IPS-18a (cell line): ENCODE data around the gene GAPDH.

ENCODE experiments used
- H3K27ac ChIP-seq: one replicate; pipeline ENCODE4 v1.5.1; 2013; ENCODE audit warnings: low read length
- H3K27me3 ChIP-seq: one replicate; pipeline ENCODE4 v1.6.1; 2013; ENCODE audit warnings: mild to moderate bottlenecking, low read length; ENCODE audit not compliant: control insufficient read depth, insufficient read depth
- H3K36me3 ChIP-seq: one replicate; pipeline ENCODE4 v1.6.1; 2013; ENCODE audit warnings: low read depth, low read length; ENCODE audit not compliant: control insufficient read depth
- H3K4me1 ChIP-seq: one replicate; pipeline ENCODE4 v1.6.1; 2013; ENCODE audit warnings: low read depth, low read length; ENCODE audit not compliant: control insufficient read depth
- H3K4me3 ChIP-seq: one replicate; pipeline ENCODE4 v1.5.1; 2013; ENCODE audit warnings: low read length
- H3K9ac ChIP-seq: one replicate; pipeline ENCODE4 v1.6.1; 2013; ENCODE audit warnings: mild to moderate bottlenecking, low read length, moderate library complexity
- H3K9me3 ChIP-seq: one replicate; pipeline ENCODE4 v1.6.1; 2013; ENCODE audit warnings: low read depth, low read length; ENCODE audit not compliant: control insufficient read depth

The GAPDH gene

DNA sequence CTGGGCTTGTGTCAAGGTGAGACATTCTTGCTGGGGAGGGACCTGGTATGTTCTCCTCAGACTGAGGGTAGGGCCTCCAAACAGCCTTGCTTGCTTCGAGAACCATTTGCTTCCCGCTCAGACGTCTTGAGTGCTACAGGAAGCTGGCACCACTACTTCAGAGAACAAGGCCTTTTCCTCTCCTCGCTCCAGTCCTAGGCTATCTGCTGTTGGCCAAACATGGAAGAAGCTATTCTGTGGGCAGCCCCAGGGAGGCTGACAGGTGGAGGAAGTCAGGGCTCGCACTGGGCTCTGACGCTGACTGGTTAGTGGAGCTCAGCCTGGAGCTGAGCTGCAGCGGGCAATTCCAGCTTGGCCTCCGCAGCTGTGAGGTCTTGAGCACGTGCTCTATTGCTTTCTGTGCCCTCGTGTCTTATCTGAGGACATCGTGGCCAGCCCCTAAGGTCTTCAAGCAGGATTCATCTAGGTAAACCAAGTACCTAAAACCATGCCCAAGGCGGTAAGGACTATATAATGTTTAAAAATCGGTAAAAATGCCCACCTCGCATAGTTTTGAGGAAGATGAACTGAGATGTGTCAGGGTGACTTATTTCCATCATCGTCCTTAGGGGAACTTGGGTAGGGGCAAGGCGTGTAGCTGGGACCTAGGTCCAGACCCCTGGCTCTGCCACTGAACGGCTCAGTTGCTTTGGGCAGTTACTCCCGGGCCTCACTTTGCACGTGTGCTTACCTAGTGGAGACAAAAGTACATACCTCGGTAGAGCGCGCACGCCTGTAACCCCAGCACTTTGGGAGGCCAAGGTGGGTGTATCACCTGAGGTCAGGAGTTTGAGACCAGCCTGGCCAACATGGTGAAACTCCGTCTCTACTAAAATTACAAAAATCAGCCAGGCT lies 4.3 kb downstream of the GAPDH start:
- Histone ChIP-seq H3K4me1 (peaks cover 16% of the 10 kb centered on the region), H3K27me3 (no peaks in the 10 kb centered on the region), H3K36me3 (peaks cover 38% of the 10 kb centered on the region), H3K4me3 (no peak overlapping the region), H3K27ac (no peak overlapping the region), H3K9ac (no peak overlapping the region), H3K9me3 (no peaks in the 10 kb centered on the region)

- no peak overlapping the region for H3K4me3 ChIP-seq
- H3K9ac ChIP-seq = no peak overlapping the region
- peaks cover 16% of the 10 kb centered on the region for H3K4me1 ChIP-seq
- H3K27ac ChIP-seq = no peak overlapping the region
- peaks cover 38% of the 10 kb centered on the region for H3K36me3 ChIP-seq
- H3K9me3 ChIP-seq = no peaks in the 10 kb centered on the region
- H3K27me3 ChIP-seq = no peaks in the 10 kb centered on the region
Observed at GRCh38 chr12:6539314-6539682, 5.0 kb downstream of the GAPDH start.

- H3K9me3 ChIP-seq = no peaks in the 10 kb centered on the region
- H3K4me1 ChIP-seq = peaks cover 16% of the 10 kb centered on the region
- H3K36me3 ChIP-seq = peaks cover 42% of the 10 kb centered on the region
- no peaks in the 10 kb centered on the region for H3K27me3 ChIP-seq
- H3K9ac ChIP-seq = no peak overlapping the region
- H3K4me3 ChIP-seq = no peak overlapping the region
- no peak overlapping the region for H3K27ac ChIP-seq
Observed at GRCh38 chr12:6539707-6540134, 5.4 kb downstream of the GAPDH start.

GRCh38 chr12:6540181-6540877 lies 6.0 kb downstream of the GAPDH start:
- Histone ChIP-seq H3K9me3 (no peaks in the 10 kb centered on the region), H3K4me1 (peaks cover 16% of the 10 kb centered on the region), H3K36me3 (peaks cover 39% of the 10 kb centered on the region), H3K9ac (no peak overlapping the region), H3K4me3 (no peak overlapping the region), H3K27me3 (no peaks in the 10 kb centered on the region), H3K27ac (no peak overlapping the region)

GRCh38 chr12:6541371-6542165 lies 7.3 kb downstream of the GAPDH start:
- Histone ChIP-seq H3K4me1 (peaks cover 12% of the 10 kb centered on the region), H3K9me3 (no peaks in the 10 kb centered on the region), H3K27ac (no peak overlapping the region), H3K4me3 (no peak overlapping the region), H3K36me3 (peaks cover 30% of the 10 kb centered on the region), H3K27me3 (no peaks in the 10 kb centered on the region), H3K9ac (no peak overlapping the region)

- Histone ChIP-seq H3K9me3 (no peaks in the 10 kb centered on the region), H3K27ac (no peak overlapping the region), H3K27me3 (no peaks in the 10 kb centered on the region), H3K9ac (no peak overlapping the region), H3K36me3 (peaks cover 25% of the 10 kb centered on the region), H3K4me3 (no peak overlapping the region), H3K4me1 (peaks cover 12% of the 10 kb centered on the region)
Observed at GRCh38 chr12:6542209-6543009, 8.1 kb downstream of the GAPDH start.

- Histone ChIP-seq H3K9ac (no peak overlapping the region), H3K36me3 (peaks cover 23% of the 10 kb centered on the region), H3K27me3 (no peaks in the 10 kb centered on the region), H3K27ac (no peak overlapping the region), H3K4me1 (peaks cover 2% of the 10 kb centered on the region), H3K4me3 (no peak overlapping the region), H3K9me3 (no peaks in the 10 kb centered on the region)
Observed at GRCh38 chr12:6546016-6546415, 11.7 kb downstream of the GAPDH start.

- H3K4me3 ChIP-seq = no peak overlapping the region
- H3K9ac ChIP-seq = no peak overlapping the region
- no peak overlapping the region for H3K27ac ChIP-seq
- H3K36me3 ChIP-seq = peaks cover 23% of the 10 kb centered on the region
- no peaks in the 10 kb centered on the region for H3K4me1 ChIP-seq
- H3K27me3 ChIP-seq = no peaks in the 10 kb centered on the region
- H3K9me3 ChIP-seq = no peaks in the 10 kb centered on the region
Observed at GRCh38 chr12:6547566-6547965, 13.2 kb downstream of the GAPDH start.

GRCh38 chr12:6547987-6548386 lies 13.7 kb downstream of the GAPDH start:
- no peak overlapping the region for H3K27ac ChIP-seq
- H3K4me1 ChIP-seq = no peaks in the 10 kb centered on the region
- H3K9me3 ChIP-seq = no peaks in the 10 kb centered on the region
- no peak overlapping the region for H3K9ac ChIP-seq
- H3K27me3 ChIP-seq = no peaks in the 10 kb centered on the region
- H3K4me3 ChIP-seq = no peak overlapping the region
- peaks cover 23% of the 10 kb centered on the region for H3K36me3 ChIP-seq

DNA sequence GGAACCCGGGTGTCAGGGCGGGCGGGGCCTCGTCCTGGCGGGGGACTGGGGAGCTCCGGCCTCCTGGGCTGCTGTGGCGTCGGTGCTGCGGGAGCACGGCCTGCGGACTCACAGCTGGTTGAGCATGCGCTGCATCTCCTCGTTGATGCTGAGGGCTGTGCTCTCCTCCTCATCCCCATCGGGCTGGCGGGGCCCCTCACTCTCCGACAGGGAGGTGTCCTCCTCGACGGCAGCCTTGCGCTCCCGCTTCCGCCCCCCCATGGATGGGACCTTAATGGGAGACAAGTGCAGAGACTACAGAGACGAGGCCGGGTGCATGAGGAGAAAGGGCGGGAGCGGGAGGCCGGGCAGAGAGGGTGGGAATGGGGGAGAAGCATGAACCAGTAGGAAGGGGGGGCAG lies 14.2 kb downstream of the GAPDH start:
- H3K4me1 ChIP-seq = no peaks in the 10 kb centered on the region
- no peaks in the 10 kb centered on the region for H3K27me3 ChIP-seq
- H3K4me3 ChIP-seq = no peak overlapping the region
- no peak overlapping the region for H3K27ac ChIP-seq
- H3K9me3 ChIP-seq = no peaks in the 10 kb centered on the region
- no peak overlapping the region for H3K9ac ChIP-seq
- peaks cover 23% of the 10 kb centered on the region for H3K36me3 ChIP-seq
